Stimulated activated CD4-positive, alpha-beta T cell treated with anti-CD3 and anti-CD28 coated beads, Interleukin-4, amount 100 ng/mL, for 48 hours (primary cell): ENCODE measurements around the gene IGFLR1.
"Not testable (repeated sequence)": the region's sequence is repeated elsewhere in the genome, so short reads cannot be mapped to it uniquely, and the experiment has no call there.

Source experiments
- DNase-seq, 2 donors: peaks; one replicate each; pipeline ENCODE4 v3.0.0-alpha.2; 2020; ENCODE audit warnings: low read depth in 2 of 2

Gene IGFLR1

GRCh38 chr19:35704218-35704617 is 38.0 kb downstream of the IGFLR1 start, which contains the start of gene ZBTB32:
TSS of gene ZBTB32 (plus strand) at chr19:35704558. CDS start at chr19:35714627, 10,069 bp downstream.
- no peak for DNase-seq

DNA sequence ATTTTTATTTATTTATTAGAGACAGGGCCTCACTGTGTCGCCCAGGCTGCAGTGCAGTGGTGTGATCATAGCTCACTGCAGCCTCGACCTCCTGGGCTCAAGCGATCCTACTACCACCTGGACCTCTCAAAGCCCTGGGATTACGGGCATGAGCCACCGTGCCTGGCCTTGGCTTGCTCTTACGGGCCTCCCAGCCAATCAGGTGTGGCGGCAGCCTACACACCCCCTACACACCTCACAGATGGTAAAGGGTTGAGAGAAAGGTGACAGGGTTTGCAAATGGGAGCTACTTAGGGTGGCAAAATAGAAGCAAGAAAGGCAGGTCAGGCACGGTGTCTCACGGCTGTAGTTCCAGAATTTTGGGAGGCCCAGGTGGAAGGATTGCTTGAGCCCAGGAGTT is 38.9 kb downstream of the IGFLR1 start:
- no peak for DNase-seq

DNA sequence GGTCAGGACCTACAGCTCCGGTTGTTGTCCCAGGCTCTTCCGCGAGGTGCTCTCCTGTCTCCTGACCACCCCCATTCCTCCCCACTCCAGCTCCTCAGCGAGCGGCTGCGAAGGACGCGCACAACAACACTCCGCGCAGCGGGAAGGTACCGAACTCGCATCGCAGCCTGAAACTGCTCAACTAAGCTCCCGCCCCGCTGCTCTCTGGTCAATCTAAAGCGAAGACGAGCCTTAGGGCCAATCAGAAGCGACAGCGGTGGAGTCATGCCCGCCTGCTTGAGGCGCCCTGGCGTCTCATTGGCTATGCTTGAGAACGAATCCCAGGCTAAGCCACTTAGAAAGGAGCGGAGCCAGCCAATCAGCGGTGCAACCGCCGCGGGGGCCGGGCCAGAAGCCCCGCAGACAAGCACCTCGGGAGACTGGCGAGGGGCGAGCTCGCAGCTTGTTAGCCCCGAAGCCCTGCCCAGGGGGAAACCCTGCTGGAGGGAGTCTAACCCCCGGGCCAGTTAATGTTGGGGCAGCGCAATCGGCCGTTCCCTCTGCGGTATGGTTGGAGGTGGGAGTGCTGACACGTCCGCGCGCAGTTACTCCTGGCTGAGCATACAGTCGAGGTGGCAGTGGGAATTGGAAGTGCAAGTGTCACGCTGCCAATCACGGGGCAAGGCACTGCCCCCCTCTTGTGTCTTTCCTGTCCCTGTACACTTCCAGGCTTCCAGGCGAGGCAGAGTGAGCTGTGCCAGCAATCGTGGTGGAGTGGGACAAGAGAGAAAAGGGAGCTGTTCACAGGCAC is 39.8 kb downstream of the IGFLR1 start:
- peak; percentile 85 to 91 for DNase-seq

- DNase-seq, result no peak
These were observed 45.4 kb downstream of the IGFLR1 start for GRCh38 chr19:35696835-35697234.

GRCh38 chr19:35695895-35696422 is 46.3 kb downstream of the IGFLR1 start:
- DNase-seq, result no peak

DNA sequence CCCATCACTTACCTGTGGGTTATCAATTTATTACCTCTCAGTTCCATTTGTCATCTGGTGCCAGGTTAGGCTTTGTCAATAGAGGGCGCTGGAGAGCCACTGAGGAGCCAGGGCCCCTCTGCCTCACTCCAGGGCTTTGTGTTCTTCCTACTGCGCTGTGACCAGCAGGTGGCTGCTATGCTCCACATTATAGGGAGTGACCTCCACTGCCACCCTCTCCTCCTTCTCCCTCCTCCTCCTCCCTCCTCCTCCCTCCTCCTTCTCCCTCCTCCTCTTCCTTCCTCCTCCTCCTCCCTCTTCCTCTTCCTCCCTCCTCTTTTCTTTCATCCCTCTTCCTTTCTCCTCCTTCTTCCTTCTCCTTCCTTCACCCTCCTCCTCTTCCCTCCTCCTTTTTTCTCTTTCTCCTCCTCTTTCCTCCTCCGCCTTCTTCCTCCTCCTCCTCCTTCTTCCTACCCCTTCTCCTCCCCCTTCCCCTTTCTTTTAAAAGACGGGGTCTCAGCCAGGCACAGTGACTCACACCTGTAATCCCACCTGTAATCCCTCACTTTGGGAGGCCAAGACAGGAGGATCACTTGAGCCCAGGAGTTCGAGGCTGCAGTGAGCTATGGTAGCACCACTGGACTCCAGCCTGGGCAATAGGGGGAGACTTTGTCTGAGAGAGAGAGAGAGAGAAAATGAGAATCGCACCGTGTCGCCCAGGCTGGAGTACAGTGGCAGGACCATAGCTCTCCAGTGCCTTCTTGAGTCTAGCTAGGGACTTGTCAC is 48.2 kb downstream of the IGFLR1 start:
- peak; percentile 86 for DNase-seq

- no peak for DNase-seq
These were observed 48.8 kb downstream of the IGFLR1 start for GRCh38 chr19:35693422-35693821.

- DNase-seq, result no peak
These were observed 50.2 kb downstream of the IGFLR1 start for GRCh38 chr19:35692010-35692409.

DNA sequence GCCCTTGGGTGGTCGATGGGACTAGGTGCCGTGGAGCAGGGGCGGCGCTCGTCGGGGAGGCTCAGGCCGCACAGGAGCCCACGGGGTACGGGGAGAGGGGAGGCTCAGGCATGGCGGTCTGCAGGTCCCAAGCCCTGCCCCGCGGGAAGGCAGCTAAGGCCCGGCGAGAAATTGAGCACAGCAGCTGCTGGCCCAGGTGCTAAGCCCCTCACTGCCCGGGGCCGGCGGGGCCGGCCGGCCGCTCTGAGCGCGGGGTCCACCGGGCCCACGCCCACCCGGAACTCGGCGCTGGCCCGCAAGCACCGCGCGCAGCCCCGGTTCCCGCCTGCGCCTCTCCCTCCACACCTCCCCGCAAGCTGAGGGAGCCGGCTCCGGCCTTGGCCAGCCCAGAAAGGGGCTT is 51.1 kb downstream of the IGFLR1 start:
- DNase-seq, result not testable (repeated sequence)

DNA sequence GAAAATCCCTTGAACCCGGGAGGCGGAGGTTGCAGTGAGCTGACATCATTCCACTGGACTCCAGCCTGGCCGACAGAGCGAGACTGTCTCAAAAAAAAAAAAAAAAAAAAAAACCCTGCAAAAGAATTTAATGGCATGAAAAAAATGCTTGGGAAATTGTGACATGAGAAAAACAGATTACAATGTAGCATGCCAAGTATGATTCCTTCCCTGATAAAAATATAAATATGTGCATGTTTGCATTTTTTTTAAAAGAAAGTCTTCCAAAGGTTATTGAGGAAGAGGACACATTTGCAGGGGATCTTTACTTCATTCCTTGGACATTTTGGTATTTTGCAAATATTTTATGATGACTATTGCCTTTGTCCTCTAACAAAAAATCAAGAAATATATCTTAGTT is 52.4 kb downstream of the IGFLR1 start:
- no peak for DNase-seq
